ENCODE data around the gene SIK3. TPM values are rescaled to one million over a fixed set of nuclear protein-coding genes. Genes with fewer than 3 reads are reported as not detected.

The SIK3 gene
- total RNA-seq, 1 donor from 2014 or later: 32.9 TPM

GRCh38 chr11:116856423-116856822 lies 241.8 kb downstream of the SIK3 start:
- no peaks in the 10 kb centered on the region for H3K27me3 ChIP-seq (ENCODE audit: low read depth)
- intact Hi-C loops (cut with DNase I): no loop called here
- H3K4me1 ChIP-seq: peaks cover 31% of the 10 kb centered on the region
- ATAC-seq: no peak
- H3K27ac ChIP-seq: no peak overlapping the region
- TF ChIP-seq CTCF (IDR thresholded peaks at IDR 0.05): no peak
- no peaks in the 10 kb centered on the region for H3K9me3 ChIP-seq
- no peak for DNase-seq
- peaks cover 53% of the 10 kb centered on the region for H3K36me3 ChIP-seq
- H3K4me3 ChIP-seq: no peak overlapping the region

- intact Hi-C loops (cut with DNase I): no loop called here
- Histone ChIP-seq H3K27me3 (ENCODE audit: low read depth) (no peaks in the 10 kb centered on the region), H3K36me3 (peaks cover 43% of the 10 kb centered on the region), H3K4me3 (no peak overlapping the region), H3K9me3 (no peaks in the 10 kb centered on the region), H3K4me1 (peaks cover 35% of the 10 kb centered on the region), H3K27ac (no peak overlapping the region)
- DNase-seq: no peak
- TF ChIP-seq CTCF (IDR thresholded peaks at IDR 0.05): no peak
- no peak for ATAC-seq
These were observed 242.8 kb downstream of the SIK3 start for GRCh38 chr11:116855413-116855812.

DNA sequence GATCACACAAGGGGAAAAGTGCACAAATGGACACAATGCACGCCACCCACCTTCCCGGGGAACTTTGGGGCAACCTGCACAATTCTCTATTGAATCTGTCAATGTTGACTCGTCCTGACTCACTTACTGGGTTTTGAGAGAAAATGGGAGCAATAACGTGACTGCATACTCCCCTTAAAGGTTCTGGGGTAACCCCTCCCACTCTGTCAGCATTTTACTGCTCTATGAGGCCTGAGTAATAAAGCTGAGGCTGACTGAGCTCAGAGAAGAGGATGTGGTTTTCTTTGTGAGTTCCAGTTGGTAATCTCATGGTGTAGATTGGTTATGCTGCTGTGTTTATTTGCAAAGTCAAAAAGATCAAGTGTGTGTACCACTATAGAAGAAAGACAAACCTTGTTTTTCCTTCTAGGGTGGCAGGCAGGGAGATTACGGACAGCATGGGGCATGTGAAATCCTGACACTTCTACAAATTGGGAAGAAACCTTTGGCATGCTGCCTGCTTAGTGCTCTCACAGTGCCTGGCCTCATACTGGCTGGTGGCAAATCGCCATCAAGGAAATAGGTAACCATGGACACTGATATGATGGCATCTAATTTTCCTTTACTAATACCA lies 244.7 kb downstream of the SIK3 start:
- intact Hi-C loops (cut with DNase I): no loop called here
- no peak for TF ChIP-seq CTCF (IDR thresholded peaks at IDR 0.05)
- Histone ChIP-seq H3K36me3 (peaks cover 35% of the 10 kb centered on the region), H3K27ac (peak overlapping the region; percentile 19), H3K4me1 (peaks cover 35% of the 10 kb centered on the region), H3K27me3 (ENCODE audit: low read depth) (no peaks in the 10 kb centered on the region), H3K9me3 (no peaks in the 10 kb centered on the region), H3K4me3 (no peak overlapping the region)
- peak; percentile 76 to 82 for ATAC-seq
- no peak for DNase-seq

- peaks cover 35% of the 10 kb centered on the region for H3K36me3 ChIP-seq
- DNase-seq (no peak), ATAC-seq (peak in 1 of 2 donors; percentile 12)
- H3K4me1 ChIP-seq: peaks cover 35% of the 10 kb centered on the region
- no peak for TF ChIP-seq CTCF (IDR thresholded peaks at IDR 0.05)
- no peak overlapping the region for H3K4me3 ChIP-seq
- intact Hi-C loops (cut with DNase I): no loop called here
- H3K27ac ChIP-seq: peak overlapping the region; percentile 19
- H3K27me3 ChIP-seq (ENCODE audit: low read depth): no peaks in the 10 kb centered on the region
- H3K9me3 ChIP-seq: no peaks in the 10 kb centered on the region
These were observed 245.8 kb downstream of the SIK3 start for GRCh38 chr11:116852261-116853031.

- Histone ChIP-seq H3K27ac (no peak overlapping the region), H3K4me1 (peaks cover 35% of the 10 kb centered on the region), H3K27me3 (ENCODE audit: low read depth) (no peaks in the 10 kb centered on the region), H3K36me3 (peaks cover 37% of the 10 kb centered on the region), H3K9me3 (no peaks in the 10 kb centered on the region), H3K4me3 (no peak overlapping the region)
- no peak for TF ChIP-seq CTCF (IDR thresholded peaks at IDR 0.05)
- DNase-seq (peak; percentile 65), ATAC-seq (peak; percentile 52 to 56)
- intact Hi-C loops (cut with DNase I): no loop called here
These were observed 246.6 kb downstream of the SIK3 start for GRCh38 chr11:116851626-116852025.

Data from lower lobe of right lung (tissue), 2 donors.